Common myeloid progenitor, CD34-positive (primary cell): Measurements from ENCODE around the gene REPS2.

Experiments used
- CTCF ChIA-PET: fragments of 350-600 bp; sonication (Branson Sonifier 250); formaldehyde crosslinking; loops from one replicate; lab custom pipeline; 2021; ENCODE audit warnings: antibody characterized with exemption; lab: Charles Lee
- POLR2A ChIA-PET: fragments of 350-600 bp; sonication (Branson Sonifier 250); formaldehyde crosslinking; loops from one replicate; lab custom pipeline; 2021; ENCODE audit warnings: antibody characterized with exemption; lab: Charles Lee
- DNase-seq, 3 donors: peaks; one replicate each; pipeline versions ENCODE4 v3.0.0 to v3.0.0-alpha.2; 2013
- H3K27ac ChIP-seq, 2 experiments: 1 replicate in 1 of 2; 2 replicates in 1 of 2; pipeline ENCODE4 v1.7.0; 2013; ENCODE audit warnings: inconsistent platforms in 2 of 2, low read length in 2 of 2, mild to moderate bottlenecking in 2 of 2, low read depth in 1 of 2, moderate library complexity in 1 of 2; ENCODE audit not compliant: severe bottlenecking in 2 of 2, insufficient read depth in 1 of 2, poor library complexity in 1 of 2
- H3K27me3 ChIP-seq, 5 experiments: replicated peaks in 2 of 5; 1 replicate in 3 of 5; 2 replicates in 2 of 5; pipeline versions ENCODE4 v1.6.1 to v1.7.0; 2013; ENCODE audit warnings: low read length in 4 of 5, mild to moderate bottlenecking in 2 of 5, moderate library complexity in 2 of 5, inconsistent platforms in 1 of 5; ENCODE audit not compliant: insufficient read depth in 5 of 5, control insufficient read depth in 4 of 5
- H3K36me3 ChIP-seq, 4 experiments: 1 replicate in 2 of 4; 2 replicates in 2 of 4; pipeline versions ENCODE4 v1.6.1 to v1.7.0; 2013; ENCODE audit warnings: low read length in 3 of 4, control low read depth in 1 of 4, mild to moderate bottlenecking in 1 of 4; ENCODE audit not compliant: control insufficient read depth in 4 of 4, insufficient read depth in 4 of 4
- H3K4me1 ChIP-seq, 4 experiments: 1 replicate in 3 of 4; 2 replicates in 1 of 4; pipeline versions ENCODE4 v1.6.1 to v1.7.1; 2013; ENCODE audit warnings: low read length in 3 of 4, mild to moderate bottlenecking in 3 of 4, control low read depth in 1 of 4, inconsistent platforms in 1 of 4, moderate library complexity in 1 of 4; ENCODE audit not compliant: control insufficient read depth in 4 of 4, insufficient read depth in 4 of 4; ENCODE audit errors: control extremely low read depth in 1 of 4
- H3K4me3 ChIP-seq, 7 experiments: 1 replicate in 4 of 7; 2 replicates in 3 of 7; pipeline versions ENCODE4 v1.5.1 to v1.7.0; 2013; ENCODE audit warnings: mild to moderate bottlenecking in 7 of 7, low read length in 6 of 7, moderate library complexity in 6 of 7, inconsistent platforms in 2 of 7, low read depth in 2 of 7, control low read depth in 1 of 7; ENCODE audit not compliant: insufficient read depth in 4 of 7, control insufficient read depth in 1 of 7; ENCODE audit errors: extremely low read depth in 1 of 7
- H3K9me3 ChIP-seq, 5 experiments: 1 replicate in 4 of 5; 2 replicates in 1 of 5; pipeline versions ENCODE4 v1.6.1 to v1.7.1; 2013; ENCODE audit warnings: low read length in 4 of 5, mild to moderate bottlenecking in 2 of 5, inconsistent platforms in 1 of 5, low read depth in 1 of 5, moderate library complexity in 1 of 5; ENCODE audit not compliant: control insufficient read depth in 4 of 5, insufficient read depth in 2 of 5; ENCODE audit errors: control extremely low read depth in 1 of 5
- WGBS: methylation state at CpG from one replicate; pipeline ENCODE4 v1.1.5; 2013; ENCODE audit not compliant: insufficient coverage; 5-methylcytosine and 5-hydroxymethylcytosine counted together

Gene REPS2

GRCh38 chrX:16971694-16972093 is 25.2 kb downstream of the REPS2 start:
- ChIA-PET CTCF (no interaction called here), POLR2A (no interaction called here)
- 50% methylated on average over 1 of the region's 2 CpGs for WGBS
- H3K9me3 ChIP-seq, result no peaks in the 10 kb centered on the region
- no peak overlapping the region for H3K27ac ChIP-seq
- H3K4me1 ChIP-seq, result no peaks in the 10 kb centered on the region
- no peak overlapping the region for H3K4me3 ChIP-seq
- no peaks in the 10 kb centered on the region for H3K27me3 ChIP-seq
- DNase-seq, result no peak
- H3K36me3 ChIP-seq, result no peaks in the 10 kb centered on the region

- no peak overlapping the region for H3K4me3 ChIP-seq
- no peaks in the 10 kb centered on the region for H3K9me3 ChIP-seq
- ChIA-PET CTCF (no interaction called here), POLR2A (no interaction called here)
- no peaks in the 10 kb centered on the region for H3K36me3 ChIP-seq
- H3K27me3 ChIP-seq, result no peaks in the 10 kb centered on the region
- DNase-seq, result no peak
- no peak overlapping the region for H3K27ac ChIP-seq
- 34% methylated on average over 3 of the region's 5 CpGs for WGBS
- no peaks in the 10 kb centered on the region for H3K4me1 ChIP-seq
These were observed 28.8 kb downstream of the REPS2 start for GRCh38 chrX:16975233-16975632.

DNA sequence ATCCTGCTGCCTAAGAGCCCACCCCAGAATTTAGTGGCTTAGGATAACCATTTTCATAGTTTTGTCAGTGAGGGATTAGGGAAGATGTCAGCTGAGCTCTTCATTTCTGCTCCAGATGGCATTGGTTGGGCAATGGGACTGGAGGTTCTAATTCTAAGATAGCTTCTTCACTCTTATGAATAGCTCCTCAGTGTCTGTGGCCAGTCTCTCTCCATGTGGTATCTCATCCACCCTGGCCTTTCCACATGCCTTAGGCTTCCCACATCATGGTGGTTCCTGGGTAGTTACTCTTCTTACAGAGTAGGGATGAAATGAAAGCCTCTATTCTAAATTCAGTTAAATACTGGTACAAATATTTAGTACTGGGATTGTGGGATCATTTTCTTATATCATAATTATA is 31.3 kb downstream of the REPS2 start:
- H3K4me3 ChIP-seq, result no peak overlapping the region
- POLR2A ChIA-PET, result no interaction called here
- H3K27ac ChIP-seq, result no peak overlapping the region
- CTCF ChIA-PET, result interaction anchor here (0.8 kb wide), 1 partner anchor 85 kb away, joined by 3 read pairs; no protein-coding TSS in a partner anchor
- no peaks in the 10 kb centered on the region for H3K27me3 ChIP-seq
- no peaks in the 10 kb centered on the region for H3K36me3 ChIP-seq
- H3K9me3 ChIP-seq, result peaks cover 0 to 1% (median 0%) of the 10 kb centered on the region in 5 experiments
- DNase-seq, result no peak
- H3K4me1 ChIP-seq, result no peaks in the 10 kb centered on the region

DNA sequence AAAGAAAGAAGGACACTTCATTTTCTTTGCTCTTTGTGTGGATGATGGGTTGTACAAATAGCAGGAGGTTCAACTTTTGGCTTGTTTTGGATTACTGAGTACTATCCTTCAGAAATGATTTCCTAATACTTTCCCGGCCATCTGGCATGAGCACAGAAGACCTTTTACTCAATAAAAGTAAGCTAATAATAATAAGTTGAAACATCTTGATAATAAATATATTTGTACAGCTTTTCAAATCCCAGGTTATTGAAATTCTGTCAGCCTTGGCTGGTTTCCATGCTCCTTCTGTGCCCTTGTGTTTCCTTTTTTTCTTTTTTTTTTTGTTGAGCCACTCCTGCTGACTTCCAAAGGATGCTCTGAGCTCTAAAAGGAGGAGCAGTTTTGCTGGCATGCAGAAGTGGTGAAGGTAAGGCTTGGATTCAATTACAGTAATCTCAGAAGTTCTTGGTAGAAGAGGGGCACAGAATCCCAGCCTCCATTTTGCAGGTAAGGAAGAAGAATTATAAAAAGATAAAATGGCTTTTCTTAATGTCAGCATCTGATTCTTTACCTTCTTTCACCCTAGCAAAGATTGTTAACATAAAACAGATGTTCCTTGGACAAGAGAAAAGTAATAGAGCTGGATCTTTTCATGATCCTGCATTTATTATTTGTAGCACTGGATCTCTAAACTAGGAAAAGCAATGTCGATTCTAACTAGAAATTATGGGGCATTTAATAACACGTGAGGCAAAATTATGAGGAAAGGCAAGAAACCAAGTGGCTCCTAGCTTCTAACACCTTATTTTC is 31.9 kb downstream of the REPS2 start:
- ChIA-PET CTCF (interaction anchor here (0.5 kb wide), 1 partner anchor 1749 kb away, joined by 3 read pairs; no protein-coding TSS in a partner anchor), POLR2A (interaction anchor here (0.5 kb wide), 1 partner anchor 90 kb away, joined by 3 read pairs; no protein-coding TSS in a partner anchor)
- Histone ChIP-seq H3K27me3 (no peaks in the 10 kb centered on the region), H3K36me3 (no peaks in the 10 kb centered on the region), H3K9me3 (peaks cover 0 to 1% (median 0%) of the 10 kb centered on the region in 5 experiments), H3K4me3 (no peak overlapping the region), H3K27ac (no peak overlapping the region), H3K4me1 (no peaks in the 10 kb centered on the region)
- no peak for DNase-seq
- no CpG with 5 or more reads among the region's 3 CpGs for WGBS

DNA sequence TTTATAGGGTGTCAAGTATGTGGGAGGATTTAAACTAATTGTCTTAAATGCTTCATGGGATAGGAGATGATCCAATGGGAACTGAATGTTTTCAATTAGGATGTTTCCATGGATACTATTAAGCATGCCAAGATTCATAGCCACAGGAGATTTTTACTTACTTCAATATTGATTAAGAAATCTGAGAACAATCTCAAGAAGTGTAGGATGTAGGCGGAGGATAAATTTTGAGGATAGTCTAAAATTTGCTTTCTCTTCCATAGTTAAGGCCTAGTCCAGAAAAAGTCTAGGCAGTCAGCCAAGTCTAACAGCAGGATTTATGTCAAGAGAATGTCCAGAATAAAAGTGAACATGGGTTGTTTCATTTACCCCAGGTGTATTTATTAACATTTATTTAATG is 32.8 kb downstream of the REPS2 start:
- H3K9me3 ChIP-seq, result peaks cover 0 to 1% (median 0%) of the 10 kb centered on the region in 5 experiments
- DNase-seq, result no peak
- H3K36me3 ChIP-seq, result no peaks in the 10 kb centered on the region
- no peak overlapping the region for H3K27ac ChIP-seq
- 100% methylated on average over 1 of the region's 1 CpG for WGBS
- H3K4me1 ChIP-seq, result no peaks in the 10 kb centered on the region
- H3K27me3 ChIP-seq, result no peaks in the 10 kb centered on the region
- ChIA-PET CTCF (interaction anchor here (0.6 kb wide), 1 partner anchor 135 kb away, joined by 3 read pairs; no protein-coding TSS in a partner anchor), POLR2A (no interaction called here)
- H3K4me3 ChIP-seq, result no peak overlapping the region

- H3K27ac ChIP-seq, result no peak overlapping the region
- POLR2A ChIA-PET, result no interaction called here
These were observed 34.8 kb downstream of the REPS2 start for GRCh38 chrX:16981209-16981608.

GRCh38 chrX:16981980-16982379 is 35.5 kb downstream of the REPS2 start:
- Histone ChIP-seq H3K27ac (no peak overlapping the region), H3K27me3 (no peaks in the 10 kb centered on the region), H3K4me1 (no peaks in the 10 kb centered on the region), H3K36me3 (no peaks in the 10 kb centered on the region), H3K9me3 (peaks cover 0 to 1% (median 0%) of the 10 kb centered on the region in 5 experiments), H3K4me3 (no peak overlapping the region)
- DNase-seq, result no peak
- POLR2A ChIA-PET, result no interaction called here
- CTCF ChIA-PET, result no interaction called here

More at GRCh38 chrX:16981209-16981608, 34.8 kb downstream of the REPS2 start:
- no peaks in the 10 kb centered on the region for H3K27me3 ChIP-seq
- peaks cover 0 to 1% (median 0%) of the 10 kb centered on the region in 5 experiments for H3K9me3 ChIP-seq
- no peaks in the 10 kb centered on the region for H3K36me3 ChIP-seq
- DNase-seq, result no peak
- CTCF ChIA-PET, result no interaction called here
- H3K4me3 ChIP-seq, result no peak overlapping the region
- no CpG with 5 or more reads among the region's 1 CpG for WGBS
- H3K4me1 ChIP-seq, result no peaks in the 10 kb centered on the region
